Limb (tissue), 2 donors: ENCODE results near the gene IPO9.
"Not testable (repeated sequence)": the region's sequence is repeated elsewhere in the genome, so short reads cannot be mapped to it uniquely, and the experiment has no call there.

Experiments
- DNase-seq, 2 donors: peaks; one replicate each; pipeline ENCODE4 v3.0.0-alpha.2; 2016; ENCODE audit errors: extremely low spot score in 2 of 2

Gene IPO9

GRCh38 chr1:201848230-201848629 lies 19.3 kb downstream of the IPO9 start:
- no peak for DNase-seq

GRCh38 chr1:201849372-201850052 lies 20.6 kb downstream of the IPO9 start:
- no peak for DNase-seq

GRCh38 chr1:201850053-201850397 lies 21.1 kb downstream of the IPO9 start:
- peak; percentile 21 to 44 for DNase-seq

GRCh38 chr1:201851949-201852348 lies 23.0 kb downstream of the IPO9 start:
- no peak for DNase-seq

GRCh38 chr1:201856722-201857121 lies 27.8 kb downstream of the IPO9 start:
- not testable (repeated sequence) for DNase-seq

- no peak for DNase-seq
These were observed 30.5 kb downstream of the IPO9 start for GRCh38 chr1:201859424-201859823.

GRCh38 chr1:201861448-201861847 lies 32.5 kb downstream of the IPO9 start:
- no peak for DNase-seq

- DNase-seq, result no peak
These were observed 41.4 kb downstream of the IPO9 start for GRCh38 chr1:201870397-201870796.

GRCh38 chr1:201874672-201875071 lies 45.7 kb downstream of the IPO9 start:
- no peak for DNase-seq

GRCh38 chr1:201876148-201876818 lies 47.3 kb downstream of the IPO9 start:
- DNase-seq, result no peak

GRCh38 chr1:201877877-201878401 lies 49.0 kb downstream of the IPO9 start:
- DNase-seq, result peak in 1 of 2 donors; percentile 48

GRCh38 chr1:201880928-201881571 lies 52.1 kb downstream of the IPO9 start:
- DNase-seq, result no peak

- no peak for DNase-seq
These were observed 52.7 kb downstream of the IPO9 start for GRCh38 chr1:201881617-201882016.

- DNase-seq, result no peak
These were observed 53.7 kb downstream of the IPO9 start for GRCh38 chr1:201882665-201883132.

- DNase-seq, result no peak
These were observed 54.3 kb downstream of the IPO9 start for GRCh38 chr1:201883266-201883665.

- DNase-seq, result no peak
These were observed 54.8 kb downstream of the IPO9 start for GRCh38 chr1:201883786-201884185.

- no peak for DNase-seq
These were observed 55.5 kb downstream of the IPO9 start for GRCh38 chr1:201884425-201884824.

- no peak for DNase-seq
These were observed 56.6 kb downstream of the IPO9 start for GRCh38 chr1:201885531-201886075.

- DNase-seq, result no peak
These were observed 57.3 kb downstream of the IPO9 start for GRCh38 chr1:201886103-201886885.

GRCh38 chr1:201887116-201887866 lies 58.3 kb downstream of the IPO9 start:
- peak in 1 of 2 donors; percentile 7 for DNase-seq
